ENCODE results near the gene SPATA9.

The SPATA9 gene

DNA sequence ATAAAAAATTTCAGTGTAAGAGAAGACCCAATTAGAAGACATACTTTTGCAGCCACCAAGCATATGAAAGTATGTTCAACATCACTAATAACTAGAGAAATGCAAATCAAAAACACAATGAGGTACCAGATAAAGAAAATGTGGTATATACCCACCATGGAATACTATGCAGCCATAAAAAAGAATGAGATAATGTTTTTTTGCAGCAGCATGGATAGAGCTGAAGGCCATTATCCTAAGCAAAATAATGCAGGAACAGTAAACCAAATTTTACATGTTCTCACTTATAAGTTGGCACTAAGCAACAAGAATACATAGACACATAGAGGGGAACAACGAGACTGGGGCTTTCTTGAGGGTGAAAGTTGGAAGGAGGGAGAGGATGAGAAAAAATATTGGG lies 6.9 kb upstream of the SPATA9 start:
- in situ Hi-C loops (cut with HindIII; ENCODE audit: low sequenced_read_pairs): no loop called here

DNA sequence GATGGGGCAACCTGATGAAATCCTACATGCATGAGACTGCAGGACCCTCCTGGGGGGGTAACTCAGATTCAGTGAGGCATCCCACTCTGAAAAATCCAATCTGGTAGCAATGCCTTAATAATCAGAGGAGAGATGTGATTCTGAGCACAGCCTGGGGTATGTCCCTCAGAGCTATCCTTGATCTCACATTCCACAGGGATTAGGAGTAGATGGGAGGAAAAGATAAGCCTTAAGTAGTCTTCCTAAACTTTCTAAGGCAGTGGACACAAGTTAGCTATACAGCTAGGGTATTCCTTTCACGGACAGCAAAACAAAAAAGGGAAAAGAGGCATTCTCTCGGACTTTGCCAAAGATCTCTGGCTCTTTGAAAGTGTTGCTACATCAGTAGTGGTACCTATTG lies 3.9 kb upstream of the SPATA9 start:
- in situ Hi-C loops (cut with HindIII; ENCODE audit: low sequenced_read_pairs): no loop called here

DNA sequence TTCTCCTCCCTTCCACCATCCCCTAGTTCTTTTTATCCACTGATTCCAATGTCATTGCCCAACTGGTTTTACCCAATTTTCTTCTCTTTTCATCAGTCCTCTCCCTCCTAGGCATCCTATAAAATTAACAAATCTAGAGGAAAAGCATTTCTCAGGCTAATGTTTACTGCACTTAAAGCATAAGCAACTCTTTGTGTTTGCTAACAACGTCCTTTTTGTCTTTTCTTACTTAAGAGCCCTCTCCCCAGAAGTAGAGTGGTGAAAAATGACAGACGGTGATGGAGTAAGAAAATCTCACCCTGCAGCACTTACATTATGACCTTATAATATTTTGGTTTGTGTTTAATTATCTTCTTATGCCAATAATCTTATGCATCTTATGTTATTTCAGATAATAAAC lies 1.6 kb upstream of the SPATA9 start:
- in situ Hi-C loops (cut with HindIII; ENCODE audit: low sequenced_read_pairs): no loop called here

DNA sequence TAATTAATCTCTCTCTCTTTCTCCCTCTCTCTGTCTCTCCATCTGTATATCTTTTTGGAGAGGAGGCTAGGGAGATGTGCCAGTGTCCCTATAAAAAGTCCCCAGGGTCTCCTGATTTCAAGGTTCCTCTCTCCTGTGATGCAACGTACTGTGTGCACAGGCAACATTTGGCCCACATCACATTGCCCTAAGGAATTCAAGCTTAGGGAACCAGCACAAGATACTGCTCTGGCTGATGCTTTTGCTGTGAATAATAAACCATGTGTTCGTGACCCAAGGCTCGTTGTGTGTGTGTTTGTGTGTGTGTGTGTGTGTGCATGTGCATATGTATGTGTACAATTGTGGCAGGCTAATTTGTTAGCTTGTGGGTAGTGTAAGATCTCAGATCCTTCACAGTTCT lies 9.7 kb downstream of the SPATA9 start:
- in situ Hi-C loops (cut with HindIII; ENCODE audit: low sequenced_read_pairs): loop anchor here (25.0 kb wide), 2 partner anchors 164 to 664 kb away; no protein-coding TSS in a partner anchor

DNA sequence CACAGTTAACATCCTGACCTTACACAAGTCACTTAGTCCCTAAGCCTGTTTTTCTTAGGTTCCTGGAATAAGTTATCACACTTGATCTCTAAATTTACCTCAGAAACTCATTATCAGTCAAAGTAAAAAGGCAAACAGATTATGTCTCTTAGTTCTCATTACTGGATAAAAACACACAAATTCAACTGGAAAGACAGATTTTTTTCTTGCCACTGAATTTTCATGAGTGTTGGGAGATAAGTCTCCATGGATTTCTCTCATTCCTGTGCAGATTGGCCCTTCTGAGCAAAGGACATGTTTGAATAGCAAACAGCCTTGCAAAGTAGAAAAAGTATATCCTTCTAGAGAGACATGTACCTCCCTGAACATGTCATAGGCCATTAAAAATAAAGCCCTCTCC lies 10.2 kb downstream of the SPATA9 start:
- in situ Hi-C loops (cut with HindIII; ENCODE audit: low sequenced_read_pairs): loop anchor here (25.0 kb wide), 2 partner anchors 165 to 665 kb away; no protein-coding TSS in a partner anchor

DNA sequence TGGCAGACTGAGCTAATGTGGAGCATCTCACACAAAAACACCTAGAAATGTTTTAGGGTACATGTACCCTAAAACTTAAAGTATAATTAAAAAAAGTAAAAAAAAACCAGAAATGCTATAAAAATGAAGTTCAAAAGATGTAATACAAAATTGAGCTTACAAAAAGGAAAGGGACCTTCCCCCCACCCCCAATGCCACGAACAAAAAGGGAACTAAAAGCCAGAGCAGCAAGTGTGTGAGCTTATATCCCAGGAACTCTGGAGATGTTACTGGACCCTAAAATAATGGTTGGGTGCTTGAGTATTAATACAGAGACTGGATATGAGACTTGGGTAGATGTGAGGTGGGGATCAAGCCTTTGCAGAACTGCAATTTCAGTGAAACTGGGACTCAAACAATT lies 11.0 kb downstream of the SPATA9 start:
- in situ Hi-C loops (cut with HindIII; ENCODE audit: low sequenced_read_pairs): loop anchor here (25.0 kb wide), 2 partner anchors 165 to 665 kb away; no protein-coding TSS in a partner anchor

DNA sequence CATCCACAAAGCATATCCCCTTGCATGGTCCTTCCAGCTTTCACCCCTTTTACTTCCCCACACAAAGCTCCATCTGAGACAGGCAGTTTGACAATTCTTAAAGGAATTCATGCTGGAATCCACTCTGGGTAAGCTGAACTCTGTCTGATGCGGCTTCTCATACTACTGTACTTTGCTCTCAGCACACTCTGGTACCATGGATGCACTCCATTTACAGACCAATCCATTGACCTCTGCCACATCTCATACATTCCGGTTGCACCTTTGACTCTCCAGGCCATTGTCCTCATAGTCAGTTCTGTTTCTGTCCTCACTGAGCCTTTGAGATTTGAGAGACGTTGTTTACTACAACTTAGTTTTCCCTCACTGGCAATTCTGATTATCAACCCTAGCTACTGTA lies 12.2 kb downstream of the SPATA9 start:
- in situ Hi-C loops (cut with HindIII; ENCODE audit: low sequenced_read_pairs): loop anchor here (25.0 kb wide), 2 partner anchors 167 to 667 kb away; no protein-coding TSS in a partner anchor

DNA sequence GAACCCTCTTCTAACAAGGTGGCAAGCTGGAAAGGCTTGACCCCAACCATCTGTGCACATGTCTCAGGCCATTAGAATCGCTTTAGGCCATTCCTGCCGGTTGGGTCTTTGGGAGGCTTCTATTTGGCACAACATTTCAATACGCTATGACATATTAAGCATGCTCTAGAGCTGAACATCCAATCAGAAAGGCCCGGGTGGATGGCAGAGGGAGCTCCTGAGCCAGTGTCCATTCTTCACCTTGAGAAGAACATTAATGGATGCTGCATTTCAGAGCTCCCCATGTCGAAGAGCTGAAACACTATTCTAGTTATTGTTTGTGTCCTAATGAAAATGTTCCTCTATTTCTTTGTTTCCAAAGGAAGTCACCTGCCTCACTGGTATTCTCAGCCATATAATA lies 12.8 kb downstream of the SPATA9 start:
- in situ Hi-C loops (cut with HindIII; ENCODE audit: low sequenced_read_pairs): loop anchor here (5.0 to 25.0 kb wide), 3 partner anchors 52 to 667 kb away; no protein-coding TSS in a partner anchor

DNA sequence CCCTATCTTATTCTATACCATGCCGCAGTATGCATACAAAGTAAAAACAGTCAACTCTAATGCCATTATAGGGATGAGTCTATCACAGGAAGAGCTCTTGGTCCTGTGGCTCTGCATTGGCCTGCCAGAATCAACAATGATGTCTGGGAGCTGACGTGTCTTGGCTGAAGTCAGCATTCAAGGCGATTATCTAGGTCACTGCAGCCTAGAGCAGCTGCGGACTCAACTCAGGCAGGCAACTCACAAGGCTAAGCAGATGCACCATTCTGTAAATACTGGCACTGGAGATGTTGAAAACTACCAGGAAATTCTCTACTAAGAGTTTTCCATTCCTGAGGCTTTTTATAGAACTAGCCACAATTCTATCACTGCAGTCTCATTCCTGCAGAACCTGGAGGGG lies 13.3 kb downstream of the SPATA9 start:
- in situ Hi-C loops (cut with HindIII; ENCODE audit: low sequenced_read_pairs): loop anchor here (5.0 to 25.0 kb wide), 3 partner anchors 53 to 668 kb away; no protein-coding TSS in a partner anchor

DNA sequence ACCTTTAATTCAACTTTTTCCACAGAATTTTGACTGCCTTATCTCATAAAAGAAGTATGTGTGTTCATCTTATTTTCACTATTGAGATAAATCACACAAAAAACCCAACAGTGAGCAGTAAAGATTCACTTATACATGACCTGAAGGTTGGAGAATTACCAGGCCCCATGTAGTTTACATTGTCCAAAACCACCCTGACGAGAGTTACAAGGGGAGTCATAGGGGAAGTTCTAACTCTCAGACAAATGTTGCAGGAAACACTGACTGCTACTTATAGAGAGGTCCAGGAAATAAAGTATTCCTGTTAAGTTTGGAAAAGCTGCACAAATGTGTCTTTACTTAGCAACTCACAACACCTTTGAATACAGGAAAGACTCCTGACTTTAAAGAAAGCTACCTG lies 14.1 kb downstream of the SPATA9 start:
- in situ Hi-C loops (cut with HindIII; ENCODE audit: low sequenced_read_pairs): loop anchor here (5.0 to 25.0 kb wide), 3 partner anchors 54 to 669 kb away; no protein-coding TSS in a partner anchor

DNA sequence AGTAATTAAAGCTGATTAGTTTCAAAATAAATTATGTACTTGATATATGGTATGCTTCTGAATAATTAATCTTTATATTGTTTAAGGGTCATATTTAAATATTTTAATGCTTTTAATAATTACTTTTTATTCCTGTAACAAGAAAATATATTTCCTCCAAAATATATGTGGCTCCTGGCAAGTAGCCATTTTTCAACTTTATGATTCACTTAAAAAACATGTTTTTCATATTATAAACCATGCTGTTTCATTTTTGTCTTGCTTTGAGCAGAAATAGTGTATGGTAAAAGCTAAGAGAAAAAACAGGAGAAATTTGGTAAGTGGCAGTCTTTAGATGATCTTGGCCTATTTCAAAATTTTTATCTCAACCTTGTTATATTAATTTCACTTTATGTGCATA lies 14.6 kb downstream of the SPATA9 start:
- in situ Hi-C loops (cut with HindIII; ENCODE audit: low sequenced_read_pairs): loop anchor here (5.0 to 25.0 kb wide), 3 partner anchors 54 to 669 kb away; no protein-coding TSS in a partner anchor

DNA sequence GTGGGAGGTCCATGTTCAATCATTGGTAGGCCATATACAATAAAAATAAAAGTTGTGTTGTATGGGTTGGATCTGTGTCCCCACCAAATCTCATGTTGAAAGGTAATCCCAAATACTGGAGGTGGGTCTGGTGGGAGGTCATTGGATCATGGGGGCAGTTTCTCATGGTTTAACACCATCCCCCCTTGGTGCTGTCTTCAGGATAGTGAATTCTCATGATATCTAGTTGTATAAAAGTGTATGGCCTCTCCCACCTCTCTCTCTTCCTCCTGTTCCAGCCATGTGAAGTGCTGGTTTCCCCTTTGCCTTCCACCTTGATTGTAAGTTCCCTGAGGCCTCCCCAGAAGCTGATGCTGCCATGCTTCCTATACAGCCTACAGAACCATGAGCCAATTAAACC lies 15.1 kb downstream of the SPATA9 start:
- in situ Hi-C loops (cut with HindIII; ENCODE audit: low sequenced_read_pairs): loop anchor here (5.0 to 25.0 kb wide), 3 partner anchors 55 to 670 kb away; no protein-coding TSS in a partner anchor

DNA sequence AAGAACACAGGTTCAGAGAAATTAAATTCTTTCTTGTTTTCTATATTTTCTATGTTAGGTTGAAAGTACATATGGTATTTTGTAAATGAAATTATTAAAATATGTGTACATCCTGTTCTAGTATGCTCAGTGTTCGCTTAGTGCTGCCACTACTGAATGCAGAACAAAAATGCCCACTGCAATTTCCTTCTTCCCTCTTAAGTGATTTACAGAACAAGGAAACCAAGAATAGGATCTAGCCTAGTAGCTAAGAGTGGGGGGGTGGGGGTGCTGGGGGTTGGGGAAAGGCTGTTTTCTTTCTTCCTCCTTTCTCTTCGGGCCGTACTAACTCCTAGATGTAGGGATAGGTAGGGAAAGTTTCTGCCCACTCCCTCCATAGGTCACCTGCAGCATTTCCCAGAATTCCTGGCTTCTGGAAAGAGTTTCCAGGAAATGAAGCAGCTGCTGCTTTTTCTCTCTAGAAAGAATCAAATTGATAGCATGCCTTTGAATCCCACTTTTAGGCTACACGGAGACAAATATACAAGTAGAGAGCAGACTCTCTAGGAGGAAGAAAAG lies 15.7 kb downstream of the SPATA9 start:
- in situ Hi-C loops (cut with HindIII; ENCODE audit: low sequenced_read_pairs): loop anchor here (5.0 to 25.0 kb wide), 3 partner anchors 55 to 670 kb away; no protein-coding TSS in a partner anchor

DNA sequence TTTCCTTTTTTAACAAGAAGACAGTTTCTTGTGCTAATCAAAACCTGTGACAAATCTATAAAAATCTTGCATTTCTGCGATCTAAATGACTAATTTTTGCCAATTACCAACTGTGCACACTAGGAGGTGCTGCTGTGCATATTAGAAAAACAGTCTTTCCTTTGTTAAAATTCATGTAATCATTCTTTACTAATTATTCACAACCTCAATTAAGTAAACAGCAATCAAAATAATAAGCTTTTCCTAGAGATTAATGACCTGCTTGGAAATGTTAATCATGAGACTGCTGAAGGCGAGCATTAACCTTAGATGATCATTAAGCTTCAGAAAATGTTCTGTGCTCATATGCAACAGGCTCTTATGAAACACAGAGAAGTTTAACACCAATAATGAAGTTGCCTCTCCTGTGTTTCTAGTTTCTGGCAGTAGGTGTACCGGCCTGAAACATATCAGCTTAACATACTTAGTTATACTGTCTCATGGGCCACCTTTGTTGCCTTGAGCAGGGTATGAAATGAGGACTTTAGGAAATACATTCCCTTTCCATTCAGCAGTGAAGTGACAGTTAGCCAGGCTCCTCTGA lies 18.5 kb downstream of the SPATA9 start:
- in situ Hi-C loops (cut with HindIII; ENCODE audit: low sequenced_read_pairs): loop anchor here (25.0 kb wide), 2 partner anchors 173 to 673 kb away; no protein-coding TSS in a partner anchor

DNA sequence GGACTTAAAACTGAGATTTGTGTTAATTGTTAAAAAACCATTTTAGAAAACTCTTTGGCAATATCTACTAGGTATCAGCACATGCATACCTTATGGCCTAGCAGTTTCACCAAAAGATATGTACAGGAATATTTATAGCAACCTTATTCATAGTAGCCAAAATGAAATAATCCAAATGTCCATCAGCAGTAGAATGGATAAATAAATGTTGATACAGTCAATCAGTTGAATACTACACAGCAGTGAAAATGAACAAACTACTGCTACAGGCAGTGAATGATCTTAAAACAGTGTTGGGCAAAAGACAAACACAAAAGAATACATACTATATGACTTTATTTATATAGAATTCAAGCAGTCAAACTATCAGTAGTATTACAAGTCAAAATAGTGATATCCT lies 19.8 kb downstream of the SPATA9 start:
- in situ Hi-C loops (cut with HindIII; ENCODE audit: low sequenced_read_pairs): loop anchor here (25.0 kb wide), 2 partner anchors 174 to 674 kb away; no protein-coding TSS in a partner anchor

DNA sequence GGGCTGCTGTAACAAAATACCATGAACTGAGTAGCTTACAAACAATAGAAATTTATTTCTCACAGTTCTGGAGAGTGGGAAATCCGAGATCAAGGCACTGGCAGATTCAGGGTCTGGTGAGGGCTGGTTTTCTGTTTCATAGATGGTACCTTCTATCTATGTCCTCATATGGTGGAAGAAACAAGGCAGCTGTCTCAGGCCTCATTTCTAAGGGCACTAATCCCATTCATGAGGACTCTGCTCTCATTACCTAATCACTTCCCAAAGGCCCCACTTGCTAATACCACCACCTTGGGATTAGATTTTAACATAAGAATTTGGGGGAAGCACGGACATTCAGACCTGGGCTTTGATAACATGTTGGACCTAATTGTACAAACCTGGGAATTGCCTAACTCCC lies 22.7 kb downstream of the SPATA9 start:
- in situ Hi-C loops (cut with HindIII; ENCODE audit: low sequenced_read_pairs): loop anchor here (25.0 kb wide), 2 partner anchors 177 to 677 kb away; no protein-coding TSS in a partner anchor

DNA sequence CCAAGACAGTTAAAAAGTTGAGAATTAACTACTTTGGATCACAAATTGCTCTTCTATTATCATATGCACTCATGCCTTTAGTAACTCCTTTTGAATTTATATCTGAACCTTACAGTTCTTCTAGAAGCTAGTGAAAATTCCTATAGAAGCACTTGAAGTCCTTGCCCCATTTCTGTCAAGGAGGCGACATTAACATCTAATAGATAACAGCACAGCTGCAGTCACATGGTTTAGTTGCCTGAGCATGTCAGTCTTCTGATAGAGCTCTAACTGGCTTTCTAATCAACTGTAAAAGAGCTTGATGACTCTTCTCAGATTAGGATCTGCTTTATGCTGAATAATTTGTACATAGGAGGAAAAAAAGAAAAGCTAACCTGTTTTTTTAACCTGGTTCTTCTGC lies 27.2 kb downstream of the SPATA9 start:
- in situ Hi-C loops (cut with HindIII; ENCODE audit: low sequenced_read_pairs): loop anchor here (25.0 kb wide), 2 partner anchors 182 to 682 kb away; no protein-coding TSS in a partner anchor

DNA sequence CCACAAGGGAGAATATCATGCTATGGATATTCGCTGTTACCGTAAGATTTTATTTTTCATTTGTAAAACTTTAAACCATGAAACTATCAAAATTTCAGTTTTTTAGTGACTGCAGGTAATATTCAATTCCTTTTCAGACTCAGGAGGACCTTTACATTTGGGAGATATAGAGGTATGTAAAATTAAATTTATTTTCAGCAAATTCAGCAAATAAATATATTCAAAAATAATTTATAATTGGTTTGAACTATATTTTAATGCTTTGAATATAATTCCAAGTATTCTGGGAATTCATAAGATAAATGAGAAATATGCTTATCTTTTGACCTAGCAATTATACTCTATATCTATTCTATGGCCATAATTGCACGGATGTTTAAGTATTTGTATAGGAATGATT lies 28.6 kb downstream of the SPATA9 start:
- in situ Hi-C loops (cut with HindIII; ENCODE audit: low sequenced_read_pairs): loop anchor here (25.0 kb wide), 2 partner anchors 183 to 683 kb away; no protein-coding TSS in a partner anchor

DNA sequence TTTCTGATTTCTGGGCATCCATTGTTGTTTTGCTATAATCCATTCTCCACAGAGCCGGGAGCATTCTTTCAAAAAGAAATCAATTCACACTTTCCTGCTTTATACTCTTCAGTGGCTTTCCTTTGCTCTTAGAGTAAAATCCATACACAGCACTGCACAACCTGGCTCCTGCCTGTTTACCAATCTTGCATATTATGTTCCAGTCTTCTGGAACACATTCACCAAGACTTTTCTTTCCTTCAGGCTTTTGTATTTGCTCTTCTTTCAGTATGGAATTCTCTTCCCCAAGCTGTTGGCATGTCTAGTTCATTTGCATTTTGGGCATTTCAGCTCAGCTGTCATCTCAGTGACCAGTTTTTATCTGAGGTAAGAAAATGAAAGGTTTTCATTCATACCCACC lies 29.9 kb downstream of the SPATA9 start:
- in situ Hi-C loops (cut with HindIII; ENCODE audit: low sequenced_read_pairs): loop anchor here (25.0 kb wide), 2 partner anchors 184 to 684 kb away; no protein-coding TSS in a partner anchor

DNA sequence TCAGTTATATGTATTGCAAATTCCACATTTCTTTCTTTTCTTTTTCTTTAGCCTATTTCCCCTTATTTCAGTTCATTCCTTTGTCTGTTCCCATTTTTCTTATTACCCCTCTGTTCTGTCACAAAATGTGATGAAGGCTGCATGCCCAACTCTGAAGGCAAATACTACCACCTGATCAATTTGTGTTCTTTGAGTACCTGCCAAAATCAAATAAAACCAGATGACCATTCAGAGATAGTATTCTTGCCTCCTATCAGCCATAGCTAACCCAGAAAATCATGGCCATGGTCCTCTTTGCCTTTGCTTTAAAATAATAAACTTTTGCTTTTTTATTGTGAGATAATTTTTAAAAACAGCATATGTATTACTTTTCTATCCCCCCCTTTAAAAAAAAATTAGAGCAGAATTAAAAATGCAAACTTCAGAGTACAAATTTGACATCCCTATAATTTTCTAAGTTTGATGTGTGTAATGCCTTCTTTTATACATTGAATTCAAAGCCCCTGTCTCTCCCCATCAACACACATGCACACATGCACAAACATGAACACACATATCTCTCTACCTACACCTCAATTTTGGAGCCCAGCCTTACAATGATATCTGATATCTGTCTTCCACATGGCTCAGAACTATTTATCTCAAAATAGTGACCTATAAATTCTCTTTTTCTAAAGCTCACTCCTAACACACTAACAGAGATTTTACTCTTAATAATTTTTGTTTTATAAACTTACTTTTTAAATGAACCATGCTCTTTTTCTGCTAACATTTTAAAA lies 32.8 kb downstream of the SPATA9 start:
- in situ Hi-C loops (cut with HindIII; ENCODE audit: low sequenced_read_pairs): loop anchor here (25.0 kb wide), 2 partner anchors 187 to 687 kb away; no protein-coding TSS in a partner anchor

DNA sequence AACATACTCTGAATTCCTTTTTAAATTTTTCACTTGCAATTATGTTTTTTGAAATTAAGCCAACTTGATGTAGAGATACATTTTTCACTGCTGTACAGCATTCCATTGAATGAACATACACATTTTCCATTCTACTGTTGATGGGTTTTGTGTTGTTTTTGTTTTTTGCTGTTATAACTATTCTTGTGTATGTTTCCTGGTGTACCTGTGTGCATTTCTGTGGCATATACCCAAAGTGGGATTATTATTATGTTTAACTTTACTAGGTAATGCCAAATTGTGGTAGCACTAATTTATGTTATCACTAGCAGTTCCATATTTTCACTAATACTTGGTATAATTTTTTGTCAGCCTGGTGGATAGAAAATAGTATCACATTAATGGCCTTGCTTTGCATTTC lies 33.5 kb downstream of the SPATA9 start:
- in situ Hi-C loops (cut with HindIII; ENCODE audit: low sequenced_read_pairs): no loop called here
